Measurements from ENCODE around the gene RNF181. TPM values are rescaled to one million over a fixed set of nuclear protein-coding genes. Genes with fewer than 3 reads are reported as not detected.
"Not testable (repeated sequence)": the region's sequence is repeated elsewhere in the genome, so short reads cannot be mapped to it uniquely, and the experiment has no call there.

The RNF181 gene
- total RNA-seq, 1 donor from 2014 or later = 280 TPM

GRCh38 chr2:85606116-85606455 is 10.5 kb downstream of the RNF181 start:
- no peak for DNase-seq (ENCODE audit: low read depth)
- H3K4me3 ChIP-seq (ENCODE audit: low read depth, low read length) = no peak overlapping the region
- TF ChIP-seq, protein P1, sequence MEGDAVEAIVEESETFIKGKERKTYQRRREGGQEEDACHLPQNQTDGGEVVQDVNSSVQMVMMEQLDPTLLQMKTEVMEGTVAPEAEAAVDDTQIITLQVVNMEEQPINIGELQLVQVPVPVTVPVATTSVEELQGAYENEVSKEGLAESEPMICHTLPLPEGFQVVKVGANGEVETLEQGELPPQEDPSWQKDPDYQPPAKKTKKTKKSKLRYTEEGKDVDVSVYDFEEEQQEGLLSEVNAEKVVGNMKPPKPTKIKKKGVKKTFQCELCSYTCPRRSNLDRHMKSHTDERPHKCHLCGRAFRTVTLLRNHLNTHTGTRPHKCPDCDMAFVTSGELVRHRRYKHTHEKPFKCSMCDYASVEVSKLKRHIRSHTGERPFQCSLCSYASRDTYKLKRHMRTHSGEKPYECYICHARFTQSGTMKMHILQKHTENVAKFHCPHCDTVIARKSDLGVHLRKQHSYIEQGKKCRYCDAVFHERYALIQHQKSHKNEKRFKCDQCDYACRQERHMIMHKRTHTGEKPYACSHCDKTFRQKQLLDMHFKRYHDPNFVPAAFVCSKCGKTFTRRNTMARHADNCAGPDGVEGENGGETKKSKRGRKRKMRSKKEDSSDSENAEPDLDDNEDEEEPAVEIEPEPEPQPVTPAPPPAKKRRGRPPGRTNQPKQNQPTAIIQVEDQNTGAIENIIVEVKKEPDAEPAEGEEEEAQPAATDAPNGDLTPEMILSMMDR (conservative IDR thresholded peaks at IDR 0.05; ENCODE audit: low read depth, low read length) = no peak

DNA sequence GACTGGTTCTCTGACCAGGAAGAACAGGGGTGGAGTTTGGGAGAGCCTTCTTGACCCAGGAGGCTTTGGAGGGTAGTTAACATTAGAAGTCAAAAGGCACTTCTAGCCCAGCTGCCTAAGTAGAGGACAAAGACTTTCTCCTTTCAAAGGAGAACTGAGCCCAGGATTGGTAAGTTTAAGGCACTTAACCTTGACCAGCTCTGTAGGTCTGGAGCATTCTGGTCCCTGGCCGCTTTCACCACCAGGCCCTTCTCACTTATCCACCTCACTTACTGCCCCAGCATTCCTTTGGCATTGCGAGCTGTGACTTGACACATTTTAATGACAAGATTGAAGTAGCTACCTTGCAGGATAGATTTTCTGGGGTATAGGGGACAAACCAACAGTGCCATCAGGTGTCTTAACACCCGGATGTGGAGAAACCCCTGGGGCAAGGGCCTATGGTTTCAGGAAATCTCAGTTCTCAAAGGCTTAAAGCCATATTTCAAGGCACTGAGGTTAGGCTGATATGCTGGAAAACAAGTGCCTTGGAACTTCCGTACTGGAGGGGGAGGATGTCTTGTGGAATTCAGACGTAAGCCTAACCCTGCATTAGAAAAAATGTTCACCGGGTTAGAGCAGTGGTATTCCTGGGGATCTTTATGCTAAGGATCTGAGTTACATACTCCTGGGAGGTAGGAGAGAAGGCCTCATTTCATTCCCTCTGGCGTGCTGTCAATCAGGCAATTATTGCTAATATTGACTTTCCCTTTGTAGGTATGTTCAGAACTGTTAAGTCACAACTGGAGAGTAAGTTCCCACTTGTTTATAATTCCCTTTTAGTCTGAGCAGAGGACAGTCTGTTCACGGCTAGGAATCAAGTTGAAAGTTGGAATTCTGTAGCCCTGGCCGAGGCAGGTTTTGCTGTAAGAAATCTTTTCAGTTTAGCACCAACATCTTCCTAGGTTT is 12.0 kb downstream of the RNF181 start:
- H3K4me3 ChIP-seq (ENCODE audit: low read depth, low read length) = no peak overlapping the region
- TF ChIP-seq, protein P1 (conservative IDR thresholded peaks at IDR 0.05; ENCODE audit: low read depth, low read length) = no peak
- no peak for DNase-seq (ENCODE audit: low read depth)

GRCh38 chr2:85611217-85611704 is 15.7 kb downstream of the RNF181 start:
- TF ChIP-seq, protein P1 (conservative IDR thresholded peaks at IDR 0.05; ENCODE audit: low read depth, low read length) = no peak
- DNase-seq (ENCODE audit: low read depth) = no peak
- H3K4me3 ChIP-seq (ENCODE audit: low read depth, low read length) = peak overlapping the region; percentile 91

- TF ChIP-seq, protein P1 (conservative IDR thresholded peaks at IDR 0.05; ENCODE audit: low read depth, low read length) = no peak
Measured at GRCh38 chr2:85611705-85612587, 16.4 kb downstream of the RNF181 start, which contains the start of gene C2orf68. C2orf68 (minus strand) TSS chr2:85612066; CDS start chr2:85611984, 82 bp downstream.

DNA sequence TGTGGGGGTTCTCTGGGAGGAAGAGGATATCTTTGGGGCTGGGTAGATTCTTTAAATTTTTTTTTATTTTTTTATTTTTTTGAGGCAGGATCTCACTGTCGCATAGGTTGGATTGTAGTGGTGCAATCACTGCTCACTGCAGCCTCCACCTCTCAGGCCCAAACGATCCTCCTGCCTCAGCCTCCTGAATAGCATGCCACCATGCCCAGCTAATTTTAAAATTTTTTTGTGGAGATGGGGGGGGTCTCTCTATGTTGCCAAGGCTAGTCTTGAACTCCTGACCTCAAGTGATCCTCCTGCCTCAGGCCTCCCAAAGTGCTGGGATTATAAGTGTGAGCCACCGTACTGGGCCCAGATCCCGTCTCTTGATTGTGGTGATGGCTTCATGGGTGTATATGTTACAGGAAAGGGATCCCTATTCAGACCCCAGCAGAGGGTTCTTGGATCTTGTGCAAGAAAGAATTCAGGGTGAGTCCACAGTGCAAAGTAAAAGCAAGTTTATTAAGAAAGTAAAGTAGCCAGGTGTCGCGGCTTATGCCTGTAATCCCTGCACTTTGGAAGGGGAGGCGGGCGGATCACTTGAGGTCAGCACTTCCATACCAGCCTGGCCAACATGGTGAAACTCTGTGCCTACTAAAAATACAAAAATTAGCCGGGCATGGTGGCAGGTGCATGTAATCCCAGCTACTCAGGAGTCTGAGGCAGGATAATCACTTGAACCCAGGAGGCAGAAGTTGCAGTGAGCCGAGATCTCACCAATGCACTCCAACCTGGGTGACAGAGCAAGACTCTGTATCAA is 18.4 kb downstream of the RNF181 start:
- DNase-seq (ENCODE audit: low read depth) = no peak
- TF ChIP-seq, protein P1 (conservative IDR thresholded peaks at IDR 0.05; ENCODE audit: low read depth, low read length) = no peak
- H3K4me3 ChIP-seq (ENCODE audit: low read depth, low read length) = no peak overlapping the region

More at GRCh38 chr2:85611705-85612587, 16.4 kb downstream of the RNF181 start, which contains the start of gene C2orf68:
- no peak for DNase-seq (ENCODE audit: low read depth)
- peak within 1 kb of the TSS; percentile 91 for H3K4me3 ChIP-seq (ENCODE audit: low read depth, low read length)

- DNase-seq (ENCODE audit: low read depth); H3K4me3 ChIP-seq (ENCODE audit: low read depth, low read length): not testable (repeated sequence)
Measured at GRCh38 chr2:85614757-85615156, 19.2 kb downstream of the RNF181 start.

All from epithelial cell of proximal tubule (primary cell).